Astrocyte of the spinal cord (primary cell): ENCODE results near the gene MAP1LC3A.

Experiments
- DNase-seq: peaks from one replicate; pipeline ENCODE4 v3.0.0; 2011; ENCODE audit warnings: low read depth, low spot score
- H3K4me3 ChIP-seq: 2 replicates; pipeline ENCODE4 v1.5.1; 2011; ENCODE audit warnings: low read depth, mild to moderate bottlenecking, low read length, moderate library complexity
- in situ Hi-C: cut with HindIII; loops from 2 replicates; pipeline ENCODE4 v1.10.0; 2017; ENCODE audit warnings: low sequenced_read_pairs
- TF ChIP-seq, protein P1 (sequence below): IDR thresholded peaks from 2 replicates; pipeline ENCODE4 v1.5.1; 2012; ENCODE audit warnings: low read depth, mild to moderate bottlenecking, low read length, inconsistent platforms

MAP1LC3A gene

DNA sequence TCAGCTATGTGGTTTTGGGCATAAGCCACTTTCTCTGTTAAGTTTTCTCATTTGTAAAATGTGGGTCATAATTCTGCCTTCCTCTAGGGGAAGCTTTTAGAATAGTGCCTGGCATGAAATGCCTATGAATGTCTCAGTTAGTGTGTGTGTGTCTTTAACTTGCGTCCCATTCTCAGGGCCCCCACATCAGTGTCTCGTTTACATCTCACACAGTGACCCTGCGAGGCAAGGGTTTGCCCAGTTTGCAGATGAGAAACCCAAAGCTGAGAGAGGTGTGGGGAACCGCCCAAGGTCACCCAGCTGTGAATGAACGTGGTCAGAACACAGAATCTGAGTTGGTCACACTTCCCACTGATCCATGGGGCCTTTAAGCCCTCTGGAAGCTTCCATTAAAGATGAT is 28.2 kb upstream of the MAP1LC3A start:
- TF ChIP-seq, protein P1, sequence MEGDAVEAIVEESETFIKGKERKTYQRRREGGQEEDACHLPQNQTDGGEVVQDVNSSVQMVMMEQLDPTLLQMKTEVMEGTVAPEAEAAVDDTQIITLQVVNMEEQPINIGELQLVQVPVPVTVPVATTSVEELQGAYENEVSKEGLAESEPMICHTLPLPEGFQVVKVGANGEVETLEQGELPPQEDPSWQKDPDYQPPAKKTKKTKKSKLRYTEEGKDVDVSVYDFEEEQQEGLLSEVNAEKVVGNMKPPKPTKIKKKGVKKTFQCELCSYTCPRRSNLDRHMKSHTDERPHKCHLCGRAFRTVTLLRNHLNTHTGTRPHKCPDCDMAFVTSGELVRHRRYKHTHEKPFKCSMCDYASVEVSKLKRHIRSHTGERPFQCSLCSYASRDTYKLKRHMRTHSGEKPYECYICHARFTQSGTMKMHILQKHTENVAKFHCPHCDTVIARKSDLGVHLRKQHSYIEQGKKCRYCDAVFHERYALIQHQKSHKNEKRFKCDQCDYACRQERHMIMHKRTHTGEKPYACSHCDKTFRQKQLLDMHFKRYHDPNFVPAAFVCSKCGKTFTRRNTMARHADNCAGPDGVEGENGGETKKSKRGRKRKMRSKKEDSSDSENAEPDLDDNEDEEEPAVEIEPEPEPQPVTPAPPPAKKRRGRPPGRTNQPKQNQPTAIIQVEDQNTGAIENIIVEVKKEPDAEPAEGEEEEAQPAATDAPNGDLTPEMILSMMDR: no peak
- in situ Hi-C loops: no loop called here
- no peak overlapping the region for H3K4me3 ChIP-seq
- no peak for DNase-seq

DNA sequence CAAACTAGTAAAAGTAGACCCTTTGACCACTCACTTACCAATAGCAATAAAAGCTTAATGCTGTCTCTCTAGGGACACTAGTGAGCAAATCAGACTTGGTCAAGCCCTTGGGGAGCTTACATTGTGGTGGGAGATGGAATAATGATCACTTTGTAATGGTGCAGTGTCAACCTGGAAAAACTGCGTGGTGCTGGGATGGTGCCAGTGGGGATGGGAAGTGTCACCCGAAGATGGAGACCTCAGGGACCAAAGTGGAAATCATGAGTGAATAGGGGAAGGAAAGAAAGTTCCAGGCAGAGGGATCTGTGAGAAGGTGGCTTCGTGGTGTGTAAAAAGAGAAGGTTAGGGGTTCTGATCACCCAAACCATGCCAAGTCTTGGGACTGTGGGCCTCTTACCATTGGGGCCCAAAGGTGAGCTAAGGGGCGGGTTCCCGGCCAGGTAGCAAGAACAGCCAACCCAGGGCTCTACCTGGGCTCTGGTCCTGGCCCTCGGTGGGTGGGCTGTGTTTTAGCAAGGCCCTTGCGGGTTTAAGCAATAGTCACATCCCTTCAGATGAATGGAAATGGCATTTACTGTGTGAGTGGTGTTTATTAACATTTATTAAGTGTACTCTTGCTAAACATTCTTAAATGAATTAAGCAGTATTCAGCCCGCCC is 26.8 kb upstream of the MAP1LC3A start:
- TF ChIP-seq, protein P1: no peak
- H3K4me3 ChIP-seq: no peak overlapping the region
- in situ Hi-C loops: no loop called here
- DNase-seq: no peak

DNA sequence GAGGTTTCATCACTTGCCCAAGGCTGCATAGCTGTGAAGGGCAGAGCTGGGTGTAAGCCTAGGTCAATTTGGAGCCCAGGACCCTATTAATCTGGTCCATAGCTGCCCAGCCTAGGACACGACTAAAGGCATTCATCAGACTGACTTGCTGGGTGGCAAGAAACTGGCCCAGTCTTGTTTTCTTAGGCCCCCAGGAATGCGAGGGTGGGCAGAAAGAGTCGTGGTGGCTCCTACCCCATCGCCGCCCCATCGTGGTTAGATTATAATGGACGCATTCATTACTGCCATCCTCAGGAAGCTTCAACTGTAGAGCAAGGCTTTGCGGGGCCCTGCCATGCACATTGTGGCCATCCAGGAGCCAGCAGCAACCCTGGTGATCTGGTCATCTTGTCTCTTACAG is 26.2 kb upstream of the MAP1LC3A start:
- in situ Hi-C loops: no loop called here
- no peak overlapping the region for H3K4me3 ChIP-seq
- TF ChIP-seq, protein P1: no peak
- no peak for DNase-seq

DNA sequence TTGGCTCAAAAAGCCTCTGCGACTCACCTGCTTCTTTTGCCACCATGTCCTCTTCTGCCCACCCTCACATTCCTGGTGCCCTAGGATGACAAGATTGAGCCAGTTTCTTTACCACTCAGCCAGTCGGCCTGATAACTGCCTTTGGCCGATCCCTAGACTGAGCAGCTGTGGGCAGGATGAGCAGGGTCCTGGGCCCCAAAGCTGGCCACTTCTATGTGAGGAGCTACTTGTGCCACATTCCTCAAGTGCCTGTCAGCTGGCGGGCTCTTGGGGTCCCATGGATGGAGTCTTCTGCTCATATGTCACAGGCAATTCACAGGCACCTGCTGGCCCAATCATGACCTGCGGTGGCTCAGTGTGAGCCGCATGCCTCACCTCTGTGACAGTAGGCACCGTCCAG is 25.8 kb upstream of the MAP1LC3A start:
- TF ChIP-seq, protein P1: no peak
- H3K4me3 ChIP-seq: no peak overlapping the region
- DNase-seq: no peak
- in situ Hi-C loops: no loop called here

DNA sequence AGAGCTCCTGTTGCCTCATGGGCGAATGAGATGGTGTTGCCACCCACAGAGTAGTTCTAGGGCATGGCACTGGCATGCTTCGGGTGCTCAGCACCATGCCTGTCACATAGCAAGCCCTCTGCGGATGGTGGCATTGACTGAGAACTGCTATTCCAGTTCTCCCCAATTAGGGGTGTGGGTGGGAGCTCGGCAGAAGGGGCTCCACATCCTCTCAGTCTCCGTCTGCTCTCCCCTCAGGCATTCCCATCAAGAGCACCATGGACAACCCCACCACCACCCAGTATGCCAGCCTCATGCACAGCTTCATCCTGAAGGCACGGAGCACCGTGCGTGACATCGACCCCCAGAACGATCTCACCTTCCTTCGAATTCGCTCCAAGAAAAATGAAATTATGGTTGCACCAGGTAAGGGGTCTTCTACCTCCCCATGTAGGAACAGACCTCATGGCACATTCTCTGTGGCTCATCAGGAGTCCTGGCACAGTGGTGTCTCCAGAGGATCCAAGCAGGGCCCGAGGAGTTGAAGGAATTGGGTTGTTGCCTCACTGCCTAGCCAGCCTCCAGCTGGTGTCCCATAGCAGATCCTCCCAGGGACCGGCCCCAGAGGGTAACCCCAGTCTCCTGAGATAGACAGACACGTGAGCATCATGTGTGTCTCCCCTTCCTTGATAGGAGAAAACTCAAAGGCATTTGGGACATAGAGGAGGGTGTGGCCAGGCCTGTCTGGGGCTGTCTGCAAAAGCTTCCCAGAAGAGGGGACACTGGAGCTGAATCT is 23.9 kb upstream of the MAP1LC3A start:
- no peak overlapping the region for H3K4me3 ChIP-seq
- no peak for DNase-seq
- in situ Hi-C loops: no loop called here
- TF ChIP-seq, protein P1: no peak

DNA sequence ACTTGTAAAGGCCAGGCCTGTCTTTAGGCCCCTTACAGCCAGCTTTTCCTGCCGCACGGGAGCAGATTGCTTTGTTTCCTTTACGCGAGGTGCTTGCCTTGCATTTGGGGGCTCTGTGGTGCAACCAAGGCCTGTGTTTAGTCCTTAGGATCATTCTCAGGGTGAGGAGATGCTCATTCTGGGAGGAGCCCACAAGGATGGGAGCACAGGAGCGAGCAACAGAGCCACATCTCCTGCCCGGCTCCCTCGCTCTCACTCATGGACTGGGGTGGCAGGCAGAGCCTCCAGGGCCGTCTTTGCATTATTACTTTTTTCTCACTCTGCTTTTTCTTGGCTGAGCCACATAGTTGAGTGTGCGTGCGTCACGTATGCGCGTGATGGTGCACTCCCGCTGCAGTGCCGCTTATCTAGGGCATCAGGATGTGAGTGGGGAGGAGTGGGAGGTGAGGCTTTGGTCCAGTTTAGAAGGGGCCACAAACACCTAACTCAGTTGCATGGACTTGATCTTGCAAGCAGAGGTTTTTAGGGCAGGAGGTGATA is 23.1 kb upstream of the MAP1LC3A start:
- H3K4me3 ChIP-seq: no peak overlapping the region
- in situ Hi-C loops: no loop called here
- TF ChIP-seq, protein P1: no peak
- DNase-seq: no peak
